ENCODE measurements around the gene NOP14.

DNA sequence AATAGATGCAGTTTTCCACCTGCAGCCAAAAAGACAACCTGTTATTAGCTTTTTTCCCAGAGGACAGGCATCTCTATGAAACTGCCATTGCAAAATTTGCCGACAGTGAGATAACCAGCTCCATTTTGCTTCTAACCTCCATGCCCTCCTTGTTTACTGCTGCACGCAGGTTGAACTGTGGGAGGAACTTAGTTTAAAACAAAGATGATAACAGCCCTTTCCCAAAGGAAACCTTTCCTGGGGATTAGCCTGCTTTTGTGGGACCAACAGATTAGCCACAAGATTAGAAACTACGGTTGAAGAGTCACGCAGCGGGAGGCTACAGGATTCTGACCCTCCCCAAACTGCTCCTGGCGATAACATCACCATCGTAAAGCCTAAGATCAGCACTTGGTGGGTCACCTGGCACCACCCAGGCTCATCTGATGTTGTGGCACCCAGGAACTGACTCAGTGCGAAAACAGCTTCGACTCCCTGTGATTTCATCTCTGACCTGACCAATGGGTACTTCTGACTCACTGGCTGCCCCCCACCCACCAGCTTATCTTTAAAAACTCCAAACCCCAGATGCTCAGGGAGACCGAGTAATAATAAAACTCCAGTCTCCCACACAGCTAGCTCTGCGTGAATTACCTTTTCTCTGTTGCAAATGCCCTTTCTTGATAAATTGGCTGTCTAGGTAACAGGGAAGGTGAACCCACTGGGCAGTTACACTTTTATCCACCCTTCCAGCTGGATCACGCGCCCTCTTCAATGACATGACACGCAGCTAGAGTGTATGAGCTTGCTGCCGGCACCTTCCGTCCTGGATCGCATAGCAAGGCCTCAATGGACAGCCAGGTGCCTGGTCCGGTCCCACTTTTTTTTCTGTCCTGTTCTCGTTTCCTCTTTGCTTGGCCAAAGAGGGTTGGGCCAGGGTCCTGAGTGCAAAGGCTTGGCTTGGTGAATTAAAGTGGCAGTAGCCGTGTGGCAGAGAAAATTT is 27.2 kb downstream of the NOP14 start:
- peak; percentile 18 for TF ChIP-seq POLR2A (IDR thresholded peaks at IDR 0.05; ENCODE audit: low read length)
- TF ChIP-seq GATA1 (IDR thresholded peaks at IDR 0.05; ENCODE audit: low read depth, low read length): no peak

Data from erythroblast (primary cell).